ENCODE results near the gene ERC2.

ERC2 gene

GRCh38 chr3:55827786-55828185 is 640.5 kb downstream of the ERC2 start:
- DNase-seq (ENCODE audit: low read depth in 2 of 2), result no peak

GRCh38 chr3:55826731-55827496 is 641.4 kb downstream of the ERC2 start:
- DNase-seq (ENCODE audit: low read depth in 2 of 2), result no peak

GRCh38 chr3:55826097-55826496 is 642.2 kb downstream of the ERC2 start:
- no peak for DNase-seq (ENCODE audit: low read depth in 2 of 2)

GRCh38 chr3:55824406-55824805 is 643.9 kb downstream of the ERC2 start:
- no peak for DNase-seq (ENCODE audit: low read depth in 2 of 2)

GRCh38 chr3:55823829-55824228 is 644.4 kb downstream of the ERC2 start:
- no peak for DNase-seq (ENCODE audit: low read depth in 2 of 2)

- DNase-seq (ENCODE audit: low read depth in 2 of 2), result no peak
These were observed 645.3 kb downstream of the ERC2 start for GRCh38 chr3:55823001-55823400.

GRCh38 chr3:55819005-55819404 is 649.3 kb downstream of the ERC2 start:
- DNase-seq (ENCODE audit: low read depth in 2 of 2), result no peak

GRCh38 chr3:55818485-55818884 is 649.8 kb downstream of the ERC2 start:
- no peak for DNase-seq (ENCODE audit: low read depth in 2 of 2)

GRCh38 chr3:55816794-55817576 is 651.3 kb downstream of the ERC2 start:
- no peak for DNase-seq (ENCODE audit: low read depth in 2 of 2)

GRCh38 chr3:55815262-55815661 is 653.0 kb downstream of the ERC2 start:
- DNase-seq (ENCODE audit: low read depth in 2 of 2), result no peak

GRCh38 chr3:55813268-55814097 is 654.8 kb downstream of the ERC2 start:
- DNase-seq (ENCODE audit: low read depth in 2 of 2), result no peak

GRCh38 chr3:55812394-55813013 is 655.8 kb downstream of the ERC2 start:
- no peak for DNase-seq (ENCODE audit: low read depth in 2 of 2)

GRCh38 chr3:55807210-55807609 is 661.1 kb downstream of the ERC2 start:
- no peak for DNase-seq (ENCODE audit: low read depth in 2 of 2)

- DNase-seq (ENCODE audit: low read depth in 2 of 2), result no peak
These were observed 663.1 kb downstream of the ERC2 start for GRCh38 chr3:55805169-55805568.

GRCh38 chr3:55804170-55805095 is 663.8 kb downstream of the ERC2 start:
- no peak for DNase-seq (ENCODE audit: low read depth in 2 of 2)

- no peak for DNase-seq (ENCODE audit: low read depth in 2 of 2)
These were observed 665.5 kb downstream of the ERC2 start for GRCh38 chr3:55802816-55803215.

- DNase-seq (ENCODE audit: low read depth in 2 of 2), result no peak
These were observed 666.6 kb downstream of the ERC2 start for GRCh38 chr3:55801676-55802075.

GRCh38 chr3:55801068-55801467 is 667.2 kb downstream of the ERC2 start:
- no peak for DNase-seq (ENCODE audit: low read depth in 2 of 2)

- DNase-seq (ENCODE audit: low read depth in 2 of 2), result no peak
These were observed 670.5 kb downstream of the ERC2 start for GRCh38 chr3:55797775-55798174.

- no peak for DNase-seq (ENCODE audit: low read depth in 2 of 2)
These were observed 671.2 kb downstream of the ERC2 start for GRCh38 chr3:55797084-55797483.

- no peak for DNase-seq (ENCODE audit: low read depth in 2 of 2)
These were observed 671.7 kb downstream of the ERC2 start for GRCh38 chr3:55796533-55796932.

Measured in stimulated activated CD4-positive, alpha-beta T cell treated with anti-CD3 and anti-CD28 coated beads, Interleukin-1b, Interleukin-23, amount 100 ng/mL, for 1 hour (primary cell).